Adrenal gland (tissue), 12 donors: ENCODE measurements around the gene CDH20. TPM values are rescaled to one million over a fixed set of nuclear protein-coding genes. Genes with fewer than 3 reads are reported as not detected.

Source experiments
- DNase-seq, 7 donors: peaks; one replicate each; pipeline ENCODE4 v3.0.0-alpha.2; 2019 to 2020
- H3K27ac ChIP-seq, 5 donors: fragments of 200-600 bp; sonication (generic) in 4 of 5; 1 replicate in 3 of 5; 2 replicates in 2 of 5; pipeline versions ENCODE4 v1.5.1 to v1.8.0; 2016 to 2020; ENCODE audit warnings: mild to moderate bottlenecking in 1 of 5
- H3K27me3 ChIP-seq: fragments of 200-600 bp; 2 replicates; pipeline ENCODE4 v1.8.0; 2021
- H3K36me3 ChIP-seq, 2 donors: fragments of 200-600 bp; replicated peaks in 1 of 2; 1 replicate in 1 of 2; 2 replicates in 1 of 2; pipeline versions ENCODE4 v1.5.1 to v1.8.0; 2018 to 2022
- H3K4me1 ChIP-seq, 2 donors: fragments of 200-600 bp; replicated peaks in 1 of 2; 1 replicate in 1 of 2; 2 replicates in 1 of 2; pipeline versions ENCODE4 v1.5.1 to v1.8.0; 2018 to 2021
- H3K4me3 ChIP-seq, 4 donors: fragments of 200-600 bp; sonication (generic) in 3 of 4; one replicate each; pipeline ENCODE4 v1.5.1; 2016 to 2018
- H3K9me3 ChIP-seq, 3 donors: fragments of 200-600 bp; sonication (generic) in 1 of 3; replicated peaks in 1 of 3; 1 replicate in 2 of 3; 2 replicates in 1 of 3; pipeline versions ENCODE4 v1.5.1 to v1.8.0; 2016 to 2021
- POLR2A ChIP-seq, 2 donors: fragments of 450-650 bp; IDR thresholded peaks; one replicate each; pipeline ENCODE4 v1.6.1; 2017; ENCODE audit warnings: antibody characterized with exemption in 2 of 2, mild to moderate bottlenecking in 2 of 2, moderate library complexity in 1 of 2
- WGBS, 4 donors: extraction: QIAGEN DNeasy Blood & Tissue Kit in 2 of 4; methylation state at CpG; one replicate each; pipeline versions ENCODE4 v1.1.5 to v1.1.7; 2013 to 2017; 5-methylcytosine and 5-hydroxymethylcytosine counted together
- intact Hi-C, 2 donors: fragments of 100-400 bp; cut with DNase I; formaldehyde crosslinking; loops; one replicate each; pipeline versions ENCODE4 v1.14.1 to v1.15.0; 2022 to 2023
- polyA plus RNA-seq, 3 donors: library from polyadenylated mRNA; stranded (reverse); fragments of 200-250 nt in 2 of 3; fragments of 350-450 nt in 1 of 3; fragmentation: Illumina TruSeq in 1 of 3; extraction: RNeasy Lipid Tissue Mini Kit (QIAGEN cat#74804) in 1 of 3; gene quantifications; one replicate each; pipeline ENCODE4 v1.2.3, GENCODE V29; 2013 to 2014
- total RNA-seq, 9 donors: library from RNA; depleted of rRNA in 4 of 9; stranded (reverse); fragments of >200 nt in 4 of 9; fragments of 120-200 nt in 1 of 9; fragmentation: NEBNext Ultra II Directional in 1 of 9; extraction: Animal tissue kit (Norgen Biotek cat#: 25700) in 1 of 9; gene quantifications; one replicate each; pipeline versions ENCODE4 v1.1.0 to v1.2.4, GENCODE V29; 2013 to 2023
- TF ChIP-seq, protein P1 (sequence below), 6 experiments: fragments of 450-650 bp in 4 of 6; fragments of 200-600 bp in 2 of 6; sonication (generic) in 1 of 6; IDR thresholded peaks; 1 replicate in 5 of 6; 2 replicates in 1 of 6; pipeline versions ENCODE4 v1.5.1 to v1.8.0; 2016 to 2021; ENCODE audit warnings: antibody characterized with exemption in 6 of 6, mild to moderate bottlenecking in 2 of 6, moderate library complexity in 1 of 6
- donor health status: healthy with polysubstance abuse.
- donor health status: Bipolar disorder and iron deficiency.
- donor health status: DM: yes; HTN: yes; CAD: no.
- donor health status: DM: no; HTN: no; CAD: no.
- donor health status: DM: no; HTN: no; CAD: no.
- donor health status: DM: yes; HTN: yes; CAD: no.

Gene CDH20
- total and polyA plus RNA-seq, 12 donors = 0.07 to 11.6 (median 0.29) TPM; not detected in 2

DNA sequence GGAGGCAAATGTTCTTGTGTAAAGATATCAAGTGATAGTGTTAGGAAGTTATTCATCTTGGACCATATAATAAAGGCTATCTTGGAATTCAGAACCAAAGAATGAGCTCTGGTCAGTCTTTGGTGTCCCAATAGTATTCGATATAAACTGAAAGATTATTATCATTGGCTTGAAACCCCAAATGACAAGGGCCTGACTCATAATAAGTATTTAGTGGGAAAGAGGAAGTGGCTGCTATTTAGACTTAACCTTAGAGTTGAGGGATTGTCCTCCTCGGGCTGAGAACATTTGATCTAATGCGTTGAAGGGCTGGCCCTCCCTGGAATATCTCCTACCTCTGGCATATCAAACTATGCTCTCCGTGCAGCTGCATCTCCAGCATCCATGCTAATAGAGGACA, 67.5 kb downstream of the CDH20 start:
- H3K27ac ChIP-seq = no peak overlapping the region
- WGBS, 4 donors = 49 to 72% (median 60%) methylated on average over 4 of the region's 4 CpGs
- H3K4me3 ChIP-seq = no peak overlapping the region
- H3K27me3 ChIP-seq = no peaks in the 10 kb centered on the region
- no peak for DNase-seq
- no peaks in the 10 kb centered on the region for H3K36me3 ChIP-seq
- no peaks in the 10 kb centered on the region for H3K9me3 ChIP-seq
- intact Hi-C loops = no loop called here
- no peak for TF ChIP-seq POLR2A (IDR thresholded peaks at IDR 0.05)
- TF ChIP-seq, protein P1, sequence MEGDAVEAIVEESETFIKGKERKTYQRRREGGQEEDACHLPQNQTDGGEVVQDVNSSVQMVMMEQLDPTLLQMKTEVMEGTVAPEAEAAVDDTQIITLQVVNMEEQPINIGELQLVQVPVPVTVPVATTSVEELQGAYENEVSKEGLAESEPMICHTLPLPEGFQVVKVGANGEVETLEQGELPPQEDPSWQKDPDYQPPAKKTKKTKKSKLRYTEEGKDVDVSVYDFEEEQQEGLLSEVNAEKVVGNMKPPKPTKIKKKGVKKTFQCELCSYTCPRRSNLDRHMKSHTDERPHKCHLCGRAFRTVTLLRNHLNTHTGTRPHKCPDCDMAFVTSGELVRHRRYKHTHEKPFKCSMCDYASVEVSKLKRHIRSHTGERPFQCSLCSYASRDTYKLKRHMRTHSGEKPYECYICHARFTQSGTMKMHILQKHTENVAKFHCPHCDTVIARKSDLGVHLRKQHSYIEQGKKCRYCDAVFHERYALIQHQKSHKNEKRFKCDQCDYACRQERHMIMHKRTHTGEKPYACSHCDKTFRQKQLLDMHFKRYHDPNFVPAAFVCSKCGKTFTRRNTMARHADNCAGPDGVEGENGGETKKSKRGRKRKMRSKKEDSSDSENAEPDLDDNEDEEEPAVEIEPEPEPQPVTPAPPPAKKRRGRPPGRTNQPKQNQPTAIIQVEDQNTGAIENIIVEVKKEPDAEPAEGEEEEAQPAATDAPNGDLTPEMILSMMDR (IDR thresholded peaks at IDR 0.05) = no peak
- no peaks in the 10 kb centered on the region for H3K4me1 ChIP-seq

DNA sequence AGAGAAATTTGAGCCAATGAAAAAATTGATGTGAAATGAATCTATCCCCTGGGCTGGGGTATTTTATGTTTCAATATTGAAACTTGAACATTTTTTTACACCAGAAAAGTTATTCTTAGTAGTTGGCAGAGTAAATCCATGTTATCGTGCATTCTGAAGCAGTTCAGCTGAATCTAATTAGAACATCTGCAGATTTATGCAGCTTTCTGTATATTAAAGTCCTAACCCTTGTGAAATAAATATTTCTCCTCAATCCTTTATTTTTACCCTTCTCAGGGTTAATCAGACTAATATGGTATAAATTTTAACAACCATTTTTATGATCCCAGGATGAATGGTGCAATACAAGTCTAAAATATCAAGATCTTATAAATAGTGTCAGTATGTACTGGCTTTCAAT, 69.5 kb downstream of the CDH20 start:
- WGBS, 4 donors = 33 to 78% (median 47%) methylated on average over 1 of the region's 1 CpG

DNA sequence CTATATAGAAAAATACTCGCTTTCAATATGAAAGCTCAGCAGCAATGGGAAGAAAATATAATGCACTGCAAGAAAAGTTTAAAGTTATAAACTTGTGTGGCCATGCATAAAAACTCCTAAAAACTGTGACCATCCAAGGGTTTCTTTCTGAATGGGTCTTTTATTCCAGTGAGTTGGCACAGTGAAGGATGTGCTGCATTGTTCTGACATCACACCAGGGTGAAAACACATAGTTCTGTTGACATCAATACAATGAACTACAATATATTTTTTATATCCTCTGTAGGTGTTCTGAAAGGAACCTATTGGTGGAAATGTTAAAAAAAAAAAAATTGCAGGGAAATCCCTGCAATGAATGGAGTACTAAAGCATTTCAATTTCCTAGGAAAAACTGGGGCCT, 80.2 kb downstream of the CDH20 start:
- WGBS, 4 donors = 87 to 100% (median 91%) methylated on average over 1 of the region's 1 CpG
- H3K4me1 ChIP-seq = no peaks in the 10 kb centered on the region
- H3K4me3 ChIP-seq = no peak overlapping the region
- TF ChIP-seq, protein P1 (IDR thresholded peaks at IDR 0.05) = no peak
- no peak for TF ChIP-seq POLR2A (IDR thresholded peaks at IDR 0.05)
- no peaks in the 10 kb centered on the region for H3K36me3 ChIP-seq
- no peaks in the 10 kb centered on the region for H3K27me3 ChIP-seq
- no peak overlapping the region for H3K27ac ChIP-seq
- no peak for DNase-seq
- no peaks in the 10 kb centered on the region for H3K9me3 ChIP-seq
- intact Hi-C loops = no loop called here

More for the DNA sequence above, 69.5 kb downstream of the CDH20 start:
- no peak for DNase-seq
- Histone ChIP-seq H3K27me3 (no peaks in the 10 kb centered on the region), H3K36me3 (no peaks in the 10 kb centered on the region), H3K4me1 (no peaks in the 10 kb centered on the region), H3K9me3 (no peaks in the 10 kb centered on the region), H3K27ac (no peak overlapping the region), H3K4me3 (no peak overlapping the region)
- TF ChIP-seq, protein P1 (IDR thresholded peaks at IDR 0.05) = no peak
- intact Hi-C loops = no loop called here

DNA sequence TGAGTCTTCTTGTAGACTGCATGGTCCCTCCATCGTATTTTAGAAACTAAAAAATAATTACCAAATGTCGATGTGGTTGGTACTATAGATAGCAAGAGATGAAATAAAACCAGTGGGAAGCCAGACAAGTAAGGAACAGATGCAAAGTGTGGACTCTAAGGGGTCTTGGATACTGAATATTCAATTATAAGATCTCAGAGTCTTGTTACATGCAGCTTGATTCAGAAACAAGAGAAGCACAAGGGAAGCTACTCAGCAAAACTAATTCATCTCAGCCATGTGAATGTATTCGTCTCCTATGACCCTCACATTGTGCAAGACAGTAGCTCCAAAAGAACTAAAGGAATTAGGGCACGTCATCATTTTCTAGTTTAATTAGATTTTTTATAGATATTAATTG, 80.9 kb downstream of the CDH20 start:
- intact Hi-C loops = no loop called here
- no peak overlapping the region for H3K4me3 ChIP-seq
- no peak overlapping the region for H3K27ac ChIP-seq
- TF ChIP-seq, protein P1 (IDR thresholded peaks at IDR 0.05) = no peak
- no peak for TF ChIP-seq POLR2A (IDR thresholded peaks at IDR 0.05)
- no peak for DNase-seq
- WGBS, 4 donors = 70 to 80% (median 78%) methylated on average over 4 of the region's 4 CpGs
- no peaks in the 10 kb centered on the region for H3K4me1 ChIP-seq
- H3K9me3 ChIP-seq = no peaks in the 10 kb centered on the region
- H3K27me3 ChIP-seq = no peaks in the 10 kb centered on the region
- no peaks in the 10 kb centered on the region for H3K36me3 ChIP-seq
